ENCODE data around the gene FSIP1. TPM values are rescaled to one million over a fixed set of nuclear protein-coding genes. Genes with fewer than 3 reads are reported as not detected.

The FSIP1 gene
- total RNA-seq, 5 donors from 2014 or later (not counting 1 experiment from before 2014, with no cell fraction given) = 0.30 to 1.0 (median 0.43) TPM

Other genes starting within 250 kb of the FSIP1 start
- gene THBS1, start 201.8 kb downstream of the FSIP1 start, total RNA-seq = 1 to 10 TPM; 1.3 to 8.6 (median 7.6) TPM
- gene GPR176, start 137.4 kb upstream of the FSIP1 start, total RNA-seq = under 1 TPM in 2 of 5 donors, not detected in 3; 0.15 to 0.30 TPM
- 10 to 100 TPM; 12.1 to 17.3 (median 14.5) TPM for gene EIF2AK4, start 151.3 kb upstream of the FSIP1 start, total RNA-seq

Measured in T-cell (primary cell).